ENCODE measurements around the gene ARRDC2.
"Not testable (repeated sequence)": the region's sequence is repeated elsewhere in the genome, so short reads cannot be mapped to it uniquely, and the experiment has no call there.

Gene ARRDC2

DNA sequence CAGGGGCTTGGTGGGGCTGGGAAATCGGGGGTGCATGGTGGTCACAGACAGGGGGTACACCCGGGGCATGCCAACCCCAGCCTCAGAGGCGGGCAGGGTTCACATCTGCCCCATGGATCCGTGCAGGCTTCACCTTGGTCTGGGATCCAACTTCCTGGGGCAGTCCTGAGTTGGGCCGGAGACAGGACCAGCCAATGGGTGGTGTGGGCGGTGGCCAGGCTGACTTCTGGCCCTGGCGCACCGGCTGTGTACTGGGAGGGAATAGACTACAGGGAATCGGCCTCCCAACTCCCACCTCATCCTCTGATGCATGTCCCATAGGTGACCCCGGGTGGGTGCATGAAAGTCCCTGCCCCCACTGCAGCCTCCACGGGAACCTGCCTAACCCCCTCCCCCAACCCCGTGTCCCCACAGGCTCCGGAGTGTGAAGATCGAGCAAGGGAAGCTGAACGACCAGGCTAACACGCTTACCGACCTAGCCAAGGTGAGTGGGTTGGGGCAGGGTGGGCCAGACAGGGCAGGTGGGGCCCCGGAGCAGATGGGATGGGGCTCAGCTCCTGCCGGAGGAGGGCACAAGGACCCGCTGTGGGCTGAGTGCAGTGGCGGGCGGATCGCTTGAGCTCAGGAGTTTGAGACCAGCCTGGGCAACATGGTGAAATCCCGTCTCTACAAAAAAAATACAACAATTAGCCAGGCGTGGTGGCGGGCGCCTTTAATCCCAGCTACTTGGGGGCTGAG is 14.7 kb upstream of the ARRDC2 start:
- no peak for DNase-seq

DNA sequence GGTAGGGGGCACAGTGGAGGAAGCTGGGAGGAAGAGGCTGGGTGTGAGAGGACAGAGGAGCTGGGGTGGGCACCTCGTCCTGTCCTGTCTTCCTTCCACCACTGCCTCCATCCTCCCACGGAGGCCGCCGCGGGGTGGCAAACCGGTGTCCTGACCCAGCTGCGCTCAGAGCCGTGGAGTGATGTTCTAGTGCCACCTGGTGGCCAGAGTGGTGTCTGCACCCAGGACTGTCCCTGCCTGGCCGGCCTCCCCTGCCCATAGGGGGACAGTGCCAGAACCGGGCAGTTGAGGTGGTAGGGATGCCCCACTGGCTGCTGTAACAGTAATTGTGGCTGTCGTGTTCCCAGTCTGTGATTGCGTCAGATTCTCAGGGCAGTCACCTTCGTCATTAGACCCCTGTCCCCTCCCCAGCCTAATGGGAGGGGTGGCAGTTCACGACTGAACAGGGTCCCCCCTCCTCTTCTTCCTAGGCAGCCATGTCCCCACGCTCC is 11.1 kb upstream of the ARRDC2 start:
- DNase-seq, result peak; percentile 57 to 70

- no peak for DNase-seq
Measured at GRCh38 chr19:17997969-17998826, 9.8 kb upstream of the ARRDC2 start.

DNA sequence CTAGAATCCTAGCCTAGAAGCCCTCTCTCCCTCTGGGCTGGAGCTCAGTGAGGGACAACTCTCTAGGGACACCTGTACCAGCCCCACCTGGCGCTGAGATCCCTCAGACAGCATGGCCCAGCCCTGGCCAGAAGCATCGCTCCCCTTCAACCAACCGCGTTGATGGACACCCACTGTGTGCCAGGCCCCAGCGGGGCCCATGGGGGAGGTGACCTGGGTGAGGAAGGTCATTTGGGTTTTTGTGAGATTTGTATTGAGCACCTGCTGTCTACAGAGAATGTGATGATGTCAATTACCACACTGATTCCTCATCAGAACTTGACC is 9.2 kb upstream of the ARRDC2 start:
- DNase-seq, result no peak

DNA sequence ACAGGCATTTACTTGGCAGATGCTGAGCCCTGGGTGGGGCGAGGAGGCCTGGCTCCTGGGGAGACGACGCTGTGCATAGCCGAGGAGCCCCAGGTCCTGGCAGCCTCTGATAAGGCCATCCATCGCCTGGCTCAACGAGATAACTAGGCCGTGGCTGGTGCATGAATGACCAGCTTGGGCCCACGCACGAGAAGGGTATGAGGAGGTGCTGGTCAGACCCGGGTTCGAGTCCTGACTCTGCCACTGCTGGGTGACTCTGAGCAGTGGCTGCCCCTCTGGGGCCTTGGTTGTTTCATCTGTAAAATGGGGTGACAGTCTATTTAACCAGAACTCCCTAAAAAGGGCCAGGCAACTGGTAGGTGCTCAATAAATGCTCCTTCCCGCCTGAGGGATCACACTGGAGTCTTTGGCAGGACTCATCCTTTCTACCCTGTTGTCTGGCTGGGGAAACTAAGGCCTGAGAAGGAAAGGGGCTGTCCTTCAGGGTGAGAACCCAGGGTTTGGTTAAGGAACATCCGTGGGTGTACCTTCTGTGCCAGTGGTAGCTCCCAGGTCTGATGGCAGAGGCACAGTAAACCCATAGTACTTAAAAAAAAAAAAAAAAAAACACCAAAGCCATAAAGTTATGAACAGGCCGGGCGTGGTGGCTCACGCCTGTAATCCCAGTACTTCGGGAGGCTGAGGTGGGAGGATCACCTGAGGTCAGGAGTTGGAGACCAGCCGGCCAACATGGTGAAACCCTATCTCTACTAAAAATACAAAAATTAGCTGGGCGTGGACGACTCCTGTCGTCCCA is 8.1 kb upstream of the ARRDC2 start:
- DNase-seq, result no peak

- DNase-seq, result no peak
Measured at GRCh38 chr19:18000480-18000914, 7.5 kb upstream of the ARRDC2 start.

- DNase-seq, result peak; percentile 69 to 78
Measured at GRCh38 chr19:18000915-18001776, 6.8 kb upstream of the ARRDC2 start.

DNA sequence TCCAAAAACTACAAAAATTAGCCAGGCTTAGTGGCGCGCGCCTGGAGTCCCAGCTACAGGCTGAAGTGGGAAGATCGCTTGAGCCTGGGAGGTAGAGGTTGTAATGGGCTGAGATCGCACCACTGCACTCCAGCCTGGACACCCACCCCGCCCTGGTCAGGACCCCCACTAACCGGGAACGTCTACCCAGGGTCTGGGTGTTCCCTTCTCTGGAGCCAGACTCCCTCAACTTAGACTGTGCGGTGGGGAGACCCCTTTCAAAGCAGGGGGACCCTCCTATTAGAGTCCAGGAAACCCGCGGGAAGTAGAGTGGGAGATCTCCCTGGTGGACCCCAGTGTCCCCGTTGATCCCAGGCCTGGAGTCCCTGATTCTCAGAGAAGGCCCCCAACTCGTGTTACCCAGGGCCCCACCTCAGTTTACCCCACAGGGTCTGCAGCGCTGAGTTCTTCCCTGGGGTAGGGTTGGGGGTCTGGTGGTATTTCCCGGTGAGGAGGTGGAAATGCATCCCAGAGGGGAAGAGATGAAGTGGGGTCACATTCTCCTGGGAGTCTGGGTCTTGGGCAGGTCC is 6.1 kb upstream of the ARRDC2 start:
- DNase-seq, result no peak

DNA sequence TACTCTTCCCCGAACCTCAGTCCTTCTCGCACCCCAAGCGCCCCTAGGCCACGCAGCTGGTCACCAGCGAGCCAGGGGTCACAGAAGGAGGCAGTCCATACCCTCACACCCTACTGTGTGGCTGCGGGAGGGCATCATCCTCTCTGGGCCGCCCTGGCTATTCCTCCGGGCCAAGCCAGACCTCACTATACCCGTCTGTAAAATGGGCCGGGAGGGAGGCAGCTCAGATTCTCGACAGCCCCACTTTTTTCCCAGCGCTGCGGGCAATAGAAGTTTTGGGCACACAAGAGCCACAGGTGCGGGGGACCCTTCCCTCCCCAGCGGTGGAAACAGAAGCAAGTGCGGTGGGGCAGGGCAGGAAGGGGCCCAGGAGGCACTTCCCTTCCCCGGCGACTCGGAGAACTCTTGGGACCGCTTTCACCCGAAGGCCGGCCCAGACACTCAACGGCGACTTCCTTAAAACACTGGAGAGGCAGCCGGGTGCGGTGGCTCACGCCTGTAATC is 5.6 kb upstream of the ARRDC2 start:
- no peak for DNase-seq

DNA sequence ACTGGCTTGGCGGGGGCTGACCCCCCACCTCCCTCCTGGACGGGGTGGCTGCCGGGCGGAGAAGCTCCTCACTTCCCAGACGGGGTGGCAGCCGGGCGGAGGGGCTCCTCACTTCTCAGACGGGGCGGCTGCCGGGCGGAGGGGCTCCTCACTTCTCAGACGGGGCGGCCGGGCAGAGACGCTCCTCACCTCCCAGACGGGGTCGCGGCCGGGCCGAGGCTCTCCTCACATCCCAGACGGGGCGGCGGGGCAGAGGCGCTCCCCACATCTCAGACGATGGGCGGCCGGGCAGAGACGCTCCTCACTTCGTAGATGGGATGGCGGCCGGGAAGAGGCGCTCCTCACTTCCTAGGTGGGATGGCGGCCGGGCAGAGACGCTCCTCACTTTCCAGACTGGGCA is 2.2 kb upstream of the ARRDC2 start:
- not testable (repeated sequence) for DNase-seq

- peak; percentile 58 to 68 for DNase-seq
Measured at GRCh38 chr19:18007044-18007916, 690 bp upstream of the ARRDC2 start.

- DNase-seq, result no peak
Measured at GRCh38 chr19:18008814-18009213, 844 bp downstream of the ARRDC2 start.

- DNase-seq, result no peak
Measured at GRCh38 chr19:18009412-18010066, 1.6 kb downstream of the ARRDC2 start.

- no peak for DNase-seq
Measured at GRCh38 chr19:18010149-18010548, 2.2 kb downstream of the ARRDC2 start.

- DNase-seq, result no peak
Measured at GRCh38 chr19:18013210-18014111, 5.5 kb downstream of the ARRDC2 start.

- DNase-seq, result no peak
Measured at GRCh38 chr19:18014197-18014596, 6.2 kb downstream of the ARRDC2 start.

- DNase-seq, result no peak
Measured at GRCh38 chr19:18016209-18016910, 8.4 kb downstream of the ARRDC2 start.
